Activated T-helper 1 cell treated with anti-CD3 and anti-CD28 coated beads, Interleukin-12 subunit alpha, Interleukin-12 subunit beta, Interleukin-2, Interleukin-4 antibody, amounts not matched to agents 30 ng/mL and 10 ng/mL and 1 ng/mL, durations not matched to agents 14 hours and 24 hours and 36 hours (primary cell): ENCODE measurements around the gene WDR12. TPM values are rescaled to one million over a fixed set of nuclear protein-coding genes. Genes with fewer than 3 reads are reported as not detected.

Source experiments
- DNase-seq: peaks from one replicate; pipeline ENCODE4 v3.0.0; 2021; ENCODE audit warnings: low spot score
- H3K27ac Mint-ChIP-seq: one replicate; pipeline ENCODE4 v1.8.0; 2021; ENCODE audit warnings: mild to moderate bottlenecking, mixed read lengths
- H3K27me3 Mint-ChIP-seq: one replicate; pipeline ENCODE4 v1.8.0; 2022; ENCODE audit warnings: mild to moderate bottlenecking, moderate library complexity, mixed read lengths; ENCODE audit not compliant: insufficient read depth
- H3K36me3 Mint-ChIP-seq: one replicate; pipeline ENCODE4 v1.8.0; 2021; ENCODE audit warnings: low read depth, mixed read lengths
- H3K4me1 Mint-ChIP-seq: one replicate; pipeline ENCODE4 v1.8.0; 2021; ENCODE audit warnings: low read depth, mixed read lengths
- H3K4me3 Mint-ChIP-seq: one replicate; pipeline ENCODE4 v1.8.0; 2021; ENCODE audit warnings: mild to moderate bottlenecking, moderate library complexity, mixed read lengths
- H3K9me3 Mint-ChIP-seq: one replicate; pipeline ENCODE4 v1.8.0; 2021; ENCODE audit warnings: mixed read lengths
- intact Hi-C: fragments of 100-400 bp; cut with micrococcal nuclease; formaldehyde crosslinking; loops from one replicate; pipeline ENCODE4 v1.15.1; 2024
- total RNA-seq: library from RNA; stranded (reverse); gene quantifications from 2 replicates; pipeline ENCODE4 v1.2.3, GENCODE V29; 2022

Gene WDR12
- total RNA-seq, 1 donor from 2014 or later, result 149 TPM

DNA sequence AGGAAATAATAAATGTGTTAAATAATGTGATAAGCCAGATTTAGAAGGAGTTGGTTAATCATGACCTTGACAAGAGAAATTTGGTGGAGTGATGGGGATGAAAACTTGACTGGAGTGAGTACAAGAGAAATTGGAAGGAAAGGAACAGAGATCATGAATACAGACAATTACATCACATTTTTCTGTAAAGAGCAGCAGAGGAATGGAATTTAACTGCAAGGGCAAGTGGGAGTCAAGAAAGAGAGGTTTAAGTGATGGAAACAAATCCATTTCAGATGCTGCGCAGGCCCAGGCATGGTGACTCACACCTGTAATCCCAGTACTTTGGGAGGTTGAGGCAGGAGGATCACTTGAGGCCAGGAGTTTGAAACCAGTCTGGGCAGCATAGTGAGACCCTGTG lies 86.6 kb downstream of the WDR12 start:
- no peak for DNase-seq
- Mint-ChIP-seq H3K36me3 (peaks cover 2% of the 10 kb centered on the region), H3K9me3 (no peaks in the 10 kb centered on the region), H3K4me1 (no peaks in the 10 kb centered on the region), H3K27me3 (peaks cover 2% of the 10 kb centered on the region), H3K27ac (no peak overlapping the region), H3K4me3 (no peak overlapping the region)
- intact Hi-C loops, result no loop called here

Other genes starting within 250 kb of the WDR12 start
- 5.4 and 5.5 TPM in 2 replicates for gene ICA1L, start 39.9 kb downstream of the WDR12 start, total RNA-seq
- gene CARF, start 602 bp upstream of the WDR12 start, total RNA-seq, result 3.6 and 4.3 TPM in 2 replicates
- 9.2 and 10.7 TPM in 2 replicates for gene NBEAL1, start 103.2 kb upstream of the WDR12 start, total RNA-seq